ENCODE measurements around the gene RASSF9.

The RASSF9 gene

DNA sequence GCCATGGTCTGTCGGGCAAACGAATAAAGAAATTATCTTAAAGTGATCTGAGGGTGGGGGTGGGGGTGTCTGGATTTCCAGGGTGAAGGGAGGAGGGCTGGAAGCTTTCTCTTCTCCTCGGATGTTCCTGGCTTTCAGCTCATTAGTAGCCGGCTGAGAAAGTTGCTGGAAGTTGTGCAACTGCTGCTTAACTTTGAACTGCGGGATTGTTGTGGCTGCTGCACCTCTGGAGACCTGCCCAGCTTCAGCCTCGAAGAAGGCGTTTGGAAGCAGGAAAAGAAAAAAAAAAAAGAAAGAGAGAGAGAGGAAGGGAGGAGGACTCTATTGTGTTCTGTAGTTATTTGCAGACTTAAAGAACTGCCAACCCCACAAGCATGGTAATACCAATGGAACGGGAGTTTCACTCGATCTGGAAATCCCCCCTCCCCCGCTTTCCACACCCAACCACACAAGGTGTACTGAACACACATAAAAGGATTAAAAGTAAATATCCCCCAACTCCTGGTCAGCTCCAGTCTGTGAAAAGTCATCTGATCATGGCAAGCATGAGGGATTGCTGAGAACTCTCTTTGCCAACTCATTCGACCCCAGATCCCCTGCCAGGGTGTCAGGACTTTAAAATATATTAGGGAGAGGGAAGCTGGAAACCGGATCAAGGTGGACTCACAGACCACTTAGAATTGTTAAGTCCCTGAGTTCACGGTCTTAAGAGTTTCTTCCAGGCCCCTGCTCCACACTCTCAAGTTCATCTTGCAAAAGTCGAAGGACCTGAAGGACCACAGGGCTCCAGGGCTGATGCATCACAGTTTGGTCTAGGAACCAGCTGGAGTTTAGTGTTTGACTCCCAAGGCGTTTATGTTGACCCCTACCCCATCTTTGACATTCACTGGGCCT is at the start of gene RASSF9:
TSS of gene RASSF9 (minus strand) at position 213 of the 894 bp plus-strand sequence. CDS start at position 5, 208 bp downstream.
- peak; percentile 44 for FAIRE-seq

DNA sequence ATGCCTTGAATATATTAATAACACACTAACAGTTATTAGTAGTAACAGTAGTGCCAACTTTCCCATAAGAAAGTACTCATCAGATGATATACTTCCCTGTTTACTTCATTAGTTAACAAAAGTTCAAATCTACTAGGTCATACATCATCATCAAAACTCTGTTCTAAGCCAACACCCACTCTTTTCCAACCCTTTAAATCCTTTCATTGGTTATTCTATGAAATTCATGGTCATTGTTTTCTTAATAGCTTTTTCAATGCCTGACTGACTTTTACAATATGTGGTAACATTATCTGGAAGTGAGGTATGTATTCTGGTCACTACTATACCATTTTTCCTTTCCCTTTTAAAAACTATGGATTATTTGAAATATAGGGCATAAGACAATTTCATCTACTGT is 47.6 kb upstream of the RASSF9 start:
- FAIRE-seq: no peak

More for the DNA sequence above, at the start of gene RASSF9:
- DNase-seq (ENCODE audit: low spot score): peak; percentile 26

DNA sequence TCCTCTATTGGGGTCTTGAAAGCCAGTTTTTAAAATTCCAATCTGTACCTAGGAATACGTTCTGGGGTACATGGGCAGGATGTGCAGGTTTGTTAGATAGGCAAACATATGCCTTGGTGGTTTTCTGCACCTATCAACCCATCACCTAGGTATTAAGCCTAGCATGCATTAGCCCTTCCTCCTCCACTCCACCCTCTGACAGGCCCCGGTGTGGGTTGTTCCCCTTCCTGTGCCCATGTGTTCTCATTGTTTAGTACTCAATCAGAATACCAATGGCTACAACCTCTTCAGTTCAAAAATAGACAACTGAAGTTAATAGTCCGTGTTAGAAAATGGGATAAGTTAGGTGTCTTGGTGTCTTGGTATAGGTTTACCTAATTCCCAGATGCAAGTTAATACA is 41.2 kb upstream of the RASSF9 start:
- FAIRE-seq (no peak), DNase-seq (ENCODE audit: low spot score) (no peak)

More for the DNA sequence above, 47.6 kb upstream of the RASSF9 start:
- no peak for DNase-seq (ENCODE audit: low spot score)

DNA sequence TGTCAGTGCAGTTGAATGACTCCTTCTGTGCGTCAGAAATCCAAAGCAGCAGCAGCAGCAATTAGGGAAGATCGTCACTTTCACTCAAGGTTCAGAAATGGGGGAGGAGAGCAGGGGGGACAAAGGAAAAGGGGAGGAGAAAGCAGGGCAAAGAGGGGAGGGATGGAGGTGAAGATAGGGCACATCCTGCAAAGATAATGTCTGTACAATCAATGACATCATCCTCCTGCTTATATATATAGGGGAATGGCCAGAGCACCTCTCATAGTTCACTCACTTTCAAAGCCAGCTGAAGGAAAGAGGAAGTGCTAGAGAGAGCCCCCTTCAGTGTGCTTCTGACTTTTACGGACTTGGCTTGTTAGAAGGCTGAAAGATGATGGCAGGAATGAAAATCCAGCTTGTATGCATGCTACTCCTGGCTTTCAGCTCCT is 37.8 kb upstream of the RASSF9 start, which contains the start of gene NTS:
TSS of gene NTS (plus strand) at position 265 of the 431 bp plus-strand sequence. CDS start at position 374, 109 bp downstream.
- no peak for DNase-seq (ENCODE audit: low spot score)
- no peak for FAIRE-seq

DNA sequence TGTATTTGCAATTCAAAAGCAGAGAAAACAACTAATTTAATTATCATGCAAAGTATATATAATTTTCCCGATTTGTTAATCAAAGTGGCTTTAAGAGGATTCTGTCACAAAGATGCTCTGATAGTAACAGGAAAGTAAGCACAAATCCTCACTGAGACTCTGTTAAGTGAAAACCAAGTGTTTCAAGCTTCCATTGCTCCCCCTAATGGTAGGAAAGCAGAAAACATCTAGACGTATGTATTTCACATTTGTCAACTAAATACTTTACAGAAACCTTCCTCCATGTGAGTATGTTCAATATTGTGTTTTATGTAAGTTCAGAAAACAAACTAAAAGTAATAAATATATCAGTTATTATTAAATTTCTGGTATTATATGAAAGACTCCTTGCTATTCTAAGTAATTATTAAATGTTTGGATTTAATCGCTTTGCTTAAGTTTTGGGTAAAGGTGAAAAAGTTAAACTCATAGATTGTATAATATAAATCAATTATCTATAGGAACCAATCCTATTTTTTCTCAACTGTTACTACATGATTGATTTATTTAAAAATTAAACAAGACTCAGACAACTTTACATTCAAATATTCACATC is 36.4 kb upstream of the RASSF9 start:
- FAIRE-seq (peak; percentile 82), DNase-seq (ENCODE audit: low spot score) (peak; percentile 26)

DNA sequence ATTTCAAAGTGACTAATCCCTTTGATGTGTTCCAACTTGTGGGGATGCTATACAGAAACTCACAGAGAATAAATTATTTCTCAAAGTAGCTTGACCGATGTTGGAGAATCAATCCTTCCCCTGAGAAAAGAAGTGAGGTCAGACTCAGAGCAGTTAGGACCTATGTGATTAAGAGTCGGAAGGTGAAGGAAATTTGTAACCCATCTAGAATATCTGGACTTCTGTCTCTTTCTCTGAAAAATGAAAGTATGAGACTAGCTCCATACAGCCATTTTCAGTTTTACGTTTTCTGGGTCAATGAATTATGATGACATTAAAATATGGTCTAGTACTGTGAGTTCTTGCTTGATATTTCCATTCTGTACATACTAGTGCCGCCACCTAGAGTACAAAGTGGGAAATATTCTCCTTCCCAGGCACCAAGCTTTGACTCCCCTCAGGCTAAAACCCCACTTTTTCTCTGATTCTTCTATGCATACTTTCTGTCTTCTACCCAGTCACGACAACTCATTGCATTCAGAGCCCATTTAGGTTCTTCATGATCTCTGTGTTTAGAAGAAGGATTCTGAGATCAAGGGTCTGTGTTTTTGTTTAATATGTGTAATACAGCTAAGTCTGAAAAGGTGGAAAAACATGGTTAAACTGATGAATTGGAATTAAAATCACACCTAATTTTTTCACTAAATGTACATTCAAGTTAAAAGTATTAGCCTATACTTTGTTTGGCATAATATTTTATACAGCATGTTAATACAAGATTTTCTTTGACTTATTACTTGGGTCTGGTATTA is 31.0 kb upstream of the RASSF9 start:
- DNase-seq (ENCODE audit: low spot score): peak; percentile 18
- peak; percentile 29 for FAIRE-seq

DNA sequence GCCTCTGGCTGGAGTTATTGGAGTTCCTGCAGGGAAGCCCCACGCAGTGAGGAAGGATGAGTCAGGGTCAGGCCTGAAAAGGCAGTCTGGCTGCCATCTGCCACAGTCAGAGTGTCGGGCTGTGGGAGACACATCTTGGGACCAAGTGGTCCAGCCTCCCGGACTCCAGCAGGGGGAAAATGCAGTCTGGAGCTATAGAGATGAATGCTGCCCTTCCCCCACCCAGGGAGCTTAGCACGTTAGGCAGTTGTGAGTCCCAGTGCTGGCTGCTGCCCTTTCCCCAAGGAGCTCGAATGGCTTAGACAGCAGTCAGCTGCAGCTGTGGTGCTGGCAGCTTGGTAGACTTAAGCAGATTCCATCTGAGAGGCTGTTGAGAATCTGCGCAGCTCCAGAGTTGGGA is 29.7 kb upstream of the RASSF9 start:
- no peak for FAIRE-seq
- DNase-seq (ENCODE audit: low spot score): no peak

DNA sequence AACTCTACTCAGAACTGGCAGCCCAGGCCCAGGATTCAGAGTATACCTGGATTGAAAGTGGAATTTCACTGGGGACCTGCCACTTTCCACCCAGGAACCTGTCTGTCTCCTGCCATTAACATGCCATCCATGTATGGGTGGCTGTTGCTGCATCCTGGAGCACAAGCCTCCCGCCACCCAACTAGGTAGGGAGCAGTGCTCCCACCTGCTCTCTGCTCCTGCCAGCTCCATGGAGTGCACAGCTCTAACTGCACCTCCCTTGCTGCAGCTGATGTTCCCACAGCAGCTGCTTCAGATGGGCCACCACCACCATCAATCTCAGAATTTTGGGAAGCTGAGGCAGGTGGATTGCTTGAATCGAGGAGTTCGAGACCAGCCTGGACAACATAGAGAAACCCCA is 20.8 kb upstream of the RASSF9 start:
- FAIRE-seq (no peak), DNase-seq (ENCODE audit: low spot score) (no peak)

DNA sequence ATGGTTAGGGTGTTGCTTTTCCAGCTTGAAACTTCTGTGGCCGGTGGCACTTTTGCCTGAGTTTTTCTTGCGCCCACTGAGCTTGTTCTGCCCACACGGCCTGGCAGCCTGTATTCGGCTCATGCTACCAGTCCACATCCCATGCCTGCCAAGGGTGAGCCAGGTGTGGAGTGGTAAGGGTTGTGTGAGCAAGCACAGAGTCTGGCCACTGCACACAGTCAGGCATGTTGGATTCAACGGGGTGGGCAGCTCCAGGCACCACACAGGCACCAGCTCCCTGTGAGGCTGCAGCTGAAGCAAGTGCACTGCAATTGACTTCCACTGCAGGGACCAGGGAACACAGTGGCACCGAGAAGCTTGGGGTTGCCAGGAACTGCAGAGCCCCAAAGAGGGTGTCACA is 19.1 kb upstream of the RASSF9 start:
- FAIRE-seq: no peak

DNA sequence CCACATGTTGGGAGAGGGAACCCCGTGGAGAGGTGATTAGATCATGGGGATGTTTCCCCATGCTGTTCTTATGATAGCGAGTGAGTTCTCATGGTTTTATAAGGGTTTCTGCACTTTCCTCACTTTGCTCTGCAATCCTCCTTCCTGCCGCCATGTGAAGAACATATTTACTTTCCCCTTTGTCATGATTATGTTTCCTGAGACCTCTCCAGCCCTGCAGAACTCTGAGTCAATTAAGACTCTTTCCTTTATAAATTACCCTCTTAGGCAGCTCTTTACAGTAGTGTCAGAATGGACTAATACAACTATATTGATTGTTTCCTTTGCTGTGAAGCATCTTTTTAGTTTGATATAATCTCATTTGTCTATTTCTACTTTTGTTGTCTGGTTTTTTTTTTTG is 13.1 kb upstream of the RASSF9 start:
- no peak for DNase-seq (ENCODE audit: low spot score)
- no peak for FAIRE-seq

More for the DNA sequence above, 19.1 kb upstream of the RASSF9 start:
- no peak for DNase-seq (ENCODE audit: low spot score)

DNA sequence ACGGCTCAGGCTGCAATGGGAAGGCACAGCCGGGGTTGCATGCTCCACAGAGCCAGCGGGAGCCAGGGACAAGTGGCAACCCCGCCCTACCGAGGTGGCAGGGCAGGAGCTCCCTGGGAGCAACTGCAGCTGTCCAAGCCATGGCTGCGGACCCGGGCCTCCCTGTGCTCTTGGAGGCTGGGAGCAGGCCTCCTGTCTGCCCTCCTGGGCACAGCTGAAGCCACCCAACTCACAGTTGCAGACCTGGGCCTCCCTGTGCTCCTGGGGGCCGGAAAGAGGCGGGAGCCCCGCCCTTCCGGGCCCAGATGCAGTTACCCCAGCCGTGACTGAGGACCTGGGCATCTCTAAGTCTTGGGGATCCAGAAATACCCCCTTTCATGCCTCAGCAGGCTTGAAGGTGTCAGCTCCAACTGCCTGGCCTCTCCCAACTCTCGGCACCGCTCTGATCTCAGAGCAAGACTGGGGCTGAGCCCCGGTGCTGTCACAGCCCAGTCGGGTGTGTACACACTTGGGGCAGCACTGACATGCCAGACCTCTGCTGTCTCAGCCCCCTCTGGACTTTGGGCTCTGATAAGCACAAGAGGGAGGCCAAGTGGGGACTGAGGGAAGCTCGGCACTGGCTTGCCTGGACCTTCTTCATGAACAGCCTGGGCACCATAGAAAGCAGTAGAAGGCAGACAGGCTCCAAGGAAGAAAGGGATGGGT is 7.5 kb upstream of the RASSF9 start:
- FAIRE-seq (no peak), DNase-seq (ENCODE audit: low spot score) (no peak)

DNA sequence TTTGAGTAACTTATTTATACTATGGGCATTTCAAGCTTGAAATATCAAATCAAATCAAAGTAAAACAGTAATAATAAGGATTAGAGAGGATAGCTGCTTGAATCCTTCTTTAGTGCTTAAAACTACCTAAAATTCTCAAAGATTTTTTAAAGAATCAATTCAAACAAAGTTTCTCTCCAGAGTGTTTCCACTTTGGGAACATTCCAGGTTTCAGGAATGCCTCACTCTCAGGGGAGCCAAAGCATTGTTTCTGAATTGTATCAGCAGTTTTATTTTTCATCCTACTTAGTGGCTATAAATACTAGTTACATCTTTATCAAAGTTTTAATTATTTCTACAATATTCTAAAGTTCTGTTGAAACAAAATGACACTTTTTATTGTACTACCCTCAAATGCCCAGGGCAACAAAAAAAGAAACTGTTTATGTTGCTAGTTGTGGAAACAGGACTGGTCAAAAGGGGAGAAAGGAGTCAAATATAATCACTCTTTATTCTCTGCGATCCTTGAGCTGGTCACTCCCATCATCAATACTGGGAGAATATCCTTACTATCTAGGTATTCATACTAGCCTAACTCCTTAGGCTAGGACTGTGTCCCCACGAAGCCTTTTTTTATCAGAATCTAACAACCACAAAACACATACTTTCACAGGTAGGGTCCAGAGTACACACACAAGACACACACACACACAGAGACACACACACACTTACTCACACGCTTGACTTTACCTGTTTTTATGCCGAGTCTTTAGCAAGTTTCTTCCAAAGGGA is 598 bp downstream of the RASSF9 start:
- DNase-seq (ENCODE audit: low spot score): no peak
- FAIRE-seq: peak; percentile 56

DNA sequence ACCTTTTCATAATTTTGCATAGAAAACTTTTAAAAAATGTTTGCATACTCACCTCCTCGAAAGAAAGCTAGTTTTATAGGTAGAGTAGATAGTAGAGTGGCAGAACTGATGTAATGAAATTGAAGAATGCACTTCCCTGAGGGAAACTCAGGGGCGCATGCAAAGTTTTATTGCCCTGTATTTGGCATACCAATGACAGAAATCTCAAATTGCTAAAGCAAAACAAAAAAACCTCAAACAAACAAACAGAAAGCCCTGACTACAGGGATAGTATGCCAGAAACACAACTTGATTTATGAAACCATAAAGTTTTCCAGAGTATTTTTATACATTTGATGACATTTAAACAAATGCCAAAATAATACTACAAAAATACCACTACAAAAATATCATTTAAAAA is 1.8 kb downstream of the RASSF9 start:
- FAIRE-seq: peak; percentile 10

DNA sequence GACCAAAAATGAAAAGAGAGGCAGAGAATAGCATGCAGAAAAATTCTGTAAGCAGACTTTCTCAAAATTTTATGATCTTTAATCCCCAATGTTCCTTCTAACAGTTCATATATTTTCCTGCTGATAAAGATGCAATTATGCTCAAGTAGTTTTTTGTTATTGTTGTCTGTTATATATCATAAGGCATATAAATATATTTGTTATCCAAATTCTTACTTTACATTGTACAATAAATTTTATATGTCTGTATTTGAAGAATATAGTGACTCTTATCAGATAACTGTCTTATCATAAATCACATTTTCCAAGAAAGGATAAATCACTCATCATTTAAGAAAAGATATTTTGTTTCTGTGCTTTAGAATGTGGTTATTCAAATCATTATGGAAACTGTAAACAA is 2.6 kb downstream of the RASSF9 start:
- DNase-seq (ENCODE audit: low spot score) (no peak), FAIRE-seq (peak; percentile 46)

More for the DNA sequence above, 1.8 kb downstream of the RASSF9 start:
- no peak for DNase-seq (ENCODE audit: low spot score)

DNA sequence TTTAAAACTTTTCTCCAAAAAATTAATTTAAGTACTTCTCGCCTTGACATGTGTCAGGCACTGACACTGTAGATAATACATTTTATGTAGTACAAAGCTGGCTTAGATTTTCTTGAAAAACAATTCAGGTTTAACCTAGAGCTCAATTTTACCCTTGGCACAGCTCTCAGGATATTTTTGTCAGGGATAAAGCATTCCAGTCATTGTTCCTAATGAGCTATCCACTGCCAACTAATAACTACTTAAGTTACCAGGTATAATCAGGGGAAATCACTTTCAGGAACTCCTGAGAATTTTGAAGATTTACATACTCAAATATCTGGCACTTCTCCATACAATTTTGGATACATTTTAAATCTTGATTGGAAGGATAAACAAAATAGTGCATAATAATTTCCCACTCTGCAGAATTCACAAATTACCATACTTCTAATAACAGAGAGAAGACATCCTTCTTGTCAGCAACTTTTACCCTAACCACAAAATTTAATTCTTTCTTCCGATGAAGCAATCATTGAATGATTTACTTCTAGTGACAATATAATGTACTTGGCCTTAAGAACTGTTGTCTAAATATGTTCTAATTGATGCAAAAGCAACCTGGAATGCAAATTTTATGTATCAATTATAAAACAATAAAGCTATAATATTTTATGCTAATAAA is 4.8 kb downstream of the RASSF9 start:
- FAIRE-seq: no peak
- no peak for DNase-seq (ENCODE audit: low spot score)

DNA sequence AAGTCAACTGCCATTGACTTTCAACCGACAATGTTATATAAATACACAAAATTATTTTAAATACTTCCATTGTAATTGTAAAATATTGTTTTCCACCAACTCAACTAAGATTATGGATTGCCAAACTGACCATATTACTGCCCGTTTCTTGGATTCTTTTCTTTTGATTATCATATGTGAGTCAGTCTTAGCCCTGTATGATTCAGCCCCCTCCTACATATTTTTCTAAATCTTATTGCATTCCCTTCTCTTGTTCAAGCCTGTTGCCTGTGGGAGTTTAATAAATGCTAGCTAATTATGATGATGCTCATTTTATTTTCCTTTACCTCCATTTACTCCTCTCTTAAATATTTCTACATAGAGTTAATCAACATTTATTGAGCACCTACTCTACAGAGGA is 6.8 kb downstream of the RASSF9 start:
- DNase-seq (ENCODE audit: low spot score) (peak; percentile 21), FAIRE-seq (peak; percentile 67)

DNA sequence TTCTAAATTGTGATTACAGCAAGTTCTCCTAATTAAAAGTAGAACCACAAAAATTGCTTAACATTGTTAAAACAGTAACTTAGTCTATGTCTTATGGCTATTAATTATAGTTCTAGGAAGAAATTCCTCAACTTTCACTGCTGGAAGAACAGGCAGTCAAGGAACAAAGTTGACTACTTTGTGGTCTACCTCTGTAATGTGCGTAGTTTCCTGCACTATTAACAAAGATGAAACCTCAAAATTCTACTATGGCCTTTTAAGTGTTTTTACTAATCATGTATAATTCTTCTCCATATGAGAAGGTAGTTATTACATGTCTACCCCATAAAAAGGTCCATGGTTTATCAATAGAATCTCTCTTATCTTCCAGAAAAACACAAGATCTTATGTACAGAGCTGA is 7.6 kb downstream of the RASSF9 start:
- DNase-seq (ENCODE audit: low spot score) (no peak), FAIRE-seq (no peak)

DNA sequence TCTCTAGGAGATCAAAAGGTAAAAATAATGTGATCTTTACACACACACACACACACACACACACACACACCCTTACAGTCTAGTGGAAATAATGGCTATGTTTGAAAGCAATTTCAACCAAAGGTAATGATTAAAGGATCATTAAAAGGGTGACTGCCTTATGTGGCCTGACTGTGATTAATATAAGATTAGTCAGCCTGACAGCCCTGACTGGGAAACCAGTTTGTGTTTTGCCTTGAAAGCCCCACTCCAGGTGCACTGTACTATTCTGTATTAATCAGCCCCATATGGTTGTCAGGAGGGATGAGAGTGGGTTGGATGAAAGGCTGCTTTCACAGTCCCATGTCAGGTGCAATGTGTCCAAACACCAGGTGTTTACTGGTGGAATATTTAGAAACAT is 10.5 kb downstream of the RASSF9 start:
- peak; percentile 71 for DNase-seq (ENCODE audit: low spot score)
- peak; percentile 95 for FAIRE-seq

DNA sequence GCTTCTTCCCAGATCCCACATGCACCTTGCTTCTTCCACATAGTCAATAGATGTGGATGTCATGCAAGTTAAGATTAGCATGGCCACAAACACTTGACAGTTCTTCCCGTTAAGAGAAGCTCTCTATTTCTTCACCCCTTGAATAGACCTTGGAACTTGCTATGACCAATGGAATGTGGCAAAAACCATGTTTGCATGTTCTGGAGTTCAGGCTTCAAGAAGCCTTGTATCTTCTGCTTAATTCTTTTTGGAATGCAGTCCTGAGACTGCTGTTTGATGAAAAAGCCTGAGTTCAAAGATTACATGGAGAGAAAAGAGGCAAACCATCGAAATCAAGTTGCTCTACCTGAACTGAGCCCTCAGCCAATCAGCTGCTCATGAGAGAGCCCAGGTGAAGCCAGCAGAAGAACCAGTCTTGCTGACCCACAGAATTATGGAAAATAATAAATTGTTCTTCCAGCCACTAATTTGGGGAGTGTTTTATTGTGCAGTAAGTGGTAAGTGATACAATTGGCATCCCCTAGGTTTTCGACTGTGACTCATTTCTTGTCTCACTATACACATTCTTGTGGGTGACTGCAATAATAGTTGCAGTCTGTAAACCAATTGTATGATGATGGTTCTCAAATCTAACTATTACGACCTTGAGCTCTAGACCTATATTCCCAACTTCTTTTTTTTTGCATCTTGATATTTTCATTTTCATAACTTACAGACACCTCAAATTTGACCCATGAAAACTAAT is 12.6 kb downstream of the RASSF9 start:
- peak; percentile 49 for DNase-seq (ENCODE audit: low spot score)
- FAIRE-seq: peak; percentile 92

Measured in RCC 7860 (cell line).